A673 (cell line): ENCODE results near the gene RNF5.

ENCODE experiments used
- EZH2 ChIP-seq: fragments of 200-600 bp; sonication (generic); IDR thresholded peaks from 2 replicates; pipeline ENCODE4 v1.6.1; 2017; ENCODE audit warnings: borderline replicate concordance, low read depth, mild to moderate bottlenecking, mixed read lengths, antibody characterized with exemption, low read length; ENCODE audit not compliant: poor library complexity, severe bottlenecking
- TF ChIP-seq, protein P1 (sequence below): fragments of 300-800, 200-600 bp; sonication (generic); conservative IDR thresholded peaks from 2 replicates; pipeline ENCODE4 v1.5.1; 2017; ENCODE audit warnings: low read depth, mild to moderate bottlenecking, antibody characterized with exemption, low read length, moderate library complexity, mixed read lengths

GRCh38 chr6:32198866-32199265 is 20.7 kb downstream of the RNF5 start:
- TF ChIP-seq, protein P1, sequence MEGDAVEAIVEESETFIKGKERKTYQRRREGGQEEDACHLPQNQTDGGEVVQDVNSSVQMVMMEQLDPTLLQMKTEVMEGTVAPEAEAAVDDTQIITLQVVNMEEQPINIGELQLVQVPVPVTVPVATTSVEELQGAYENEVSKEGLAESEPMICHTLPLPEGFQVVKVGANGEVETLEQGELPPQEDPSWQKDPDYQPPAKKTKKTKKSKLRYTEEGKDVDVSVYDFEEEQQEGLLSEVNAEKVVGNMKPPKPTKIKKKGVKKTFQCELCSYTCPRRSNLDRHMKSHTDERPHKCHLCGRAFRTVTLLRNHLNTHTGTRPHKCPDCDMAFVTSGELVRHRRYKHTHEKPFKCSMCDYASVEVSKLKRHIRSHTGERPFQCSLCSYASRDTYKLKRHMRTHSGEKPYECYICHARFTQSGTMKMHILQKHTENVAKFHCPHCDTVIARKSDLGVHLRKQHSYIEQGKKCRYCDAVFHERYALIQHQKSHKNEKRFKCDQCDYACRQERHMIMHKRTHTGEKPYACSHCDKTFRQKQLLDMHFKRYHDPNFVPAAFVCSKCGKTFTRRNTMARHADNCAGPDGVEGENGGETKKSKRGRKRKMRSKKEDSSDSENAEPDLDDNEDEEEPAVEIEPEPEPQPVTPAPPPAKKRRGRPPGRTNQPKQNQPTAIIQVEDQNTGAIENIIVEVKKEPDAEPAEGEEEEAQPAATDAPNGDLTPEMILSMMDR: no peak
- no peak for TF ChIP-seq EZH2
